NCI-H82 treated with DMSO at 0.1 percent for 48 hours (cell line): ENCODE measurements around the gene ADPRM.
A peak's percentile ranks its signal among the peaks of the same experiment; 100 is the strongest.

Experiments used
- DNase-seq: peaks from one replicate; lab custom pipeline; 2025; ENCODE audit not compliant: unreplicated experiment; lab: John Stamatoyannopoulos, UW

Gene ADPRM

GRCh38 chr17:10738521-10739258 is 41.3 kb downstream of the ADPRM start:
- DNase-seq, result no peak

- DNase-seq, result peak; percentile 19
Observed at GRCh38 chr17:10739386-10739785, 42.0 kb downstream of the ADPRM start.

GRCh38 chr17:10741416-10742135 is 44.2 kb downstream of the ADPRM start:
- no peak for DNase-seq

GRCh38 chr17:10742431-10742830 is 45.0 kb downstream of the ADPRM start:
- DNase-seq, result no peak

- no peak for DNase-seq
Observed at GRCh38 chr17:10743316-10744009, 46.1 kb downstream of the ADPRM start.

GRCh38 chr17:10744501-10745000 is 47.2 kb downstream of the ADPRM start:
- DNase-seq, result no peak

- no peak for DNase-seq
Observed at GRCh38 chr17:10745231-10745630, 47.8 kb downstream of the ADPRM start.

GRCh38 chr17:10748531-10749181 is 51.3 kb downstream of the ADPRM start:
- no peak for DNase-seq

- DNase-seq, result no peak
Observed at GRCh38 chr17:10750210-10750609, 52.8 kb downstream of the ADPRM start.

- DNase-seq, result no peak
Observed at GRCh38 chr17:10751563-10751962, 54.2 kb downstream of the ADPRM start.

- no peak for DNase-seq
Observed at GRCh38 chr17:10752696-10753095, 55.3 kb downstream of the ADPRM start.

- peak; percentile 36 for DNase-seq
Observed at GRCh38 chr17:10754109-10754508, 56.7 kb downstream of the ADPRM start.

- DNase-seq, result no peak
Observed at GRCh38 chr17:10754861-10755591, 57.6 kb downstream of the ADPRM start.

- DNase-seq, result no peak
Observed at GRCh38 chr17:10755592-10756127, 58.3 kb downstream of the ADPRM start.

GRCh38 chr17:10756185-10756584 is 58.8 kb downstream of the ADPRM start:
- no peak for DNase-seq

GRCh38 chr17:10756619-10757018 is 59.2 kb downstream of the ADPRM start:
- no peak for DNase-seq

GRCh38 chr17:10757067-10757466 is 59.7 kb downstream of the ADPRM start:
- DNase-seq, result no peak

- DNase-seq, result no peak
Observed at GRCh38 chr17:10757647-10758046, 60.3 kb downstream of the ADPRM start.

GRCh38 chr17:10758062-10758461 is 60.7 kb downstream of the ADPRM start:
- no peak for DNase-seq
